Colon (tissue), 2 donors: ENCODE measurements around the gene ZFHX3.

Experiments
- FAIRE-seq: peaks from 2 replicates; lab custom pipeline; 2012; peaks lifted over from hg19 to GRCh38; lab: Jason Lieb, UNC
- donor health status: control.
- donor health status: control.

ZFHX3 gene

DNA sequence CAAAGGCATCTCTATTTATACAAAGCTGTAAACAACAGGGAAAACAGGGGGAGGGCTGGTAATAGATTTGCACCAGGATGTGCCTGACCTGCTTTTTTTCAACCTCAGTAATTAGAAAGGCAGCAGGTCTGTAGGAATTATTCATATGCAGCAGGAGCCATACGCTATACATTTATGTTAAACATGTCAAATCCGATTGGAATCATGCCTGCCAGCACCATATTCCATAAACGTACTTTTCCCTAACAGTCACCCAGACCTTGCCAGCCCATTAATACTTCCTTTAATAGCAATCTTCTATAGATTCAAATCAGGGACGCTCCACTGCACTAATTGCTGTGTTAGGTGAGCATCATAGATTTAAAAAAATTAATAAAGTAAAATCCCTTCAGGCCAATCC is 223.9 kb downstream of the ZFHX3 start:
- no peak for FAIRE-seq

DNA sequence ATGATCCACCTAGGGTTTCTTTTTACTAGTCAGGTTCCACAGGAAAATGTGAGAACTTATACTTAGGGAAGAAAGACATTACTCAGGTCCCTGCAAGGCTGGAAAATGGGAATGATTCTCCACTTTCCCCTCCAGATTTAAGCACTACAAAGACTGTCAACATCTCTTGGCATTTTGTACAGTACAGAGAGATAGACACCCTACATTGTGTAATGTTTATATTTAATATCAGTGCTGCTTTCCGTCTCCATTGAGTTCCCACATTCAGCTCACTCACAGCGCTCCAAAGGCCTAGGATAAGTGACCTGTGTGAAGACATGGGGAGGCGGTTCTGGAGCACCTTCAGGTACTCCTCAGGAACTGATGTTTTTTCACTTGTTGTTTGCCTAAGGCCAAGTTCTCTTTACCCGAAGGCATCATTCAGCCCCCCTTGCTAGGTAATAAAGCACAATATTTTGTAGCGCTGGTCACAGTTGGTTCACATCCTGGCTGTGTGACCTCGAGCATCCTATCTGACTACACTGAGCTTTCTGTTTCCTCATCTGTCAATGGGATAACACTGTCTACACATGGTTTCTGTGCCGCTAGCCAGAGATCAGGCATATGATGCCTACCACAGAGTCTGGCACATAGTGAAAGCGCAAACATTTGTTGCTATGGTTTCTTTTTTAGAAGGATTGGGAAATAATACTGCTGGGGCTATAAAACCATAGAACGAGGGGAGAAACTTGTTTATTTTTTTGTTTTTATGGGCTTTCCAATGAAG is 226.6 kb downstream of the ZFHX3 start:
- no peak for FAIRE-seq

DNA sequence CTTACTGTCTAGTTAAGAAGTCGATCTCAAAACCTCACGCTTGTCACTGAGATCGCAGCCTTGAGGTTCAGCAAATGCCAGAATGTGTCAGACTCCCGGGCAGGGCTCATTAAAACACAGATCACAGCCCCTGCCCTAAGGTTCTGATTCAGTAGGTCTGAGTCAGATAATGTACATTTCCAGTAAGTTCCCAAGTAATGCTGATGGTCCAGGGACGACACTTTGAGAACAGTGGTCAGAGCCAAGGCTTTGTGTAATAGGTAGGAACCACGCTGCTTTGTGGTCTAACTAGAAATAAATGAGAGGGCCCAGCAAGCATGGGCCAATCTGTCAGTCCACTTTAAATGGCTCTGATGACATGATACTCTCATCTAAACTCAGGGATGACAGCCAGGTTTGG is 228.6 kb downstream of the ZFHX3 start:
- no peak for FAIRE-seq

DNA sequence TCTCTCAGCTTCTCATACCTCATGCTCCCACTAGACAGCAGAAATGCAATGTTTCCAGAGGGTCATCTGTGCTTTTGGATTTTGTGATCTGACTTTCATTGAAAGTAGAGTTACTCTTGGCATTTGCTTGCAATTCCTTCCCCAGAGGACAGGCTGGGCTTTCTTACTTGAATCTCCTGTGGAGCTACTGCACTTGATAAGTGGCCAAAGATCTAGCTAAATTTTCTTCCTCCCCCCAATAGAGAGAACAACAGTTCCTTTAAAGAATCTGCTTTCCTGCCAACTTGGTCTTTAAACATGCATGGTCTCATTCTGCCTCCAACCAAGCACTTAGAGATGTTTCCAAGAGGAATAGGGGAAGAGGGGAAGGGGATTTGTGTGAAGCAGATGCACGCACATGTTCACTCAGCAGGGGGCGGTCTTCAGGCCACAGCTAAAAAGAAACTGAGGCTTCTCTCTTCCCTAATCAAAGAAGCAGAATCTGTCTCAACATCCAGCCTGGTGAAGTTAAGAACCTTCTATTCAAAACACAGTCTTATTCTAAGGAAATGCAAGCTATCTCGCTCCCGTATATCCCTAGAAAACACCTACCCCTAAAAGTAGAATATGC is 229.6 kb downstream of the ZFHX3 start:
- no peak for FAIRE-seq

DNA sequence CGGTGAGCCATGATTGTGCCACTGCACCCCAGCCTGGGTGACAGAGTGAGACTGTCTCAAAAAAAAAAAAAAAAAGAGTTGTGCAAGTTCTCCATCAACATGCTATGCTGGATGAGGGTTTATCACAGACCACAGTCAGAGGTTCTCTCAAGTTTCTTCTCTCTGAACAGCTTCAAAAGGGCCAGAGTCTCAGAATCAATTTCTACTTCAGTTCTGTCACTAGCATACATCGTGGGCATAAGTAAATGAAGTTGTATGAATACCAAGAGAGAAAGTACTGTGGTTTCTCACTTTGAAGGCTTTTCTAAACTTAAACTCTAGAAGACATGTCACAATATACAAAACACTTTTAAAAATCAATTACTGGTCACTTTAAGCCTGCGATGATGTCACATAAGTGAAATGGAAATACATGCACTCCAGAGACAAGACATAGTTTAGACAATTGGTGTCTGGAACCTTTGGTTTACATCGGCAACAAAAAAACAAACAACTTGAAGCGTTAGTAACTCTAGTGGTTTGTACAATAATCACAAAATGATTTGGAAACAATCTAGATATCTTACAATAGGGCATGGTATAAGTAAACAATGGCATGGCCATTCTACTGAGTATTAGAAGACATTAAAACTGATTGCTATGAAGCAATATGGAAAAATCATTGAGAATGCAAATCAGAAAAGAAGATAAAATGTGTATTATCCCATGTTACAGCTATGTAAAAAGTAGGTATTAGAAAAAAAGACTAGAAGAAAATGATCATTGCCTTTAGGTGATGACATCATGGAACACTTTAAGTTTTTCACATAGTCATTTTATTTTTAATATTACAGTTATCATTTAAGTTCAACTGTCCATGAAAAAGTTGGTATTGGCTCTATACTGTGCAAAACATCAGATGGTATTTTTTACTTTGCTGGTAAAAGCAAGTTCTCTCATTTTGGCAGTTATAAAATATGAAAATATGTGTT is 232.3 kb downstream of the ZFHX3 start:
- no peak for FAIRE-seq

DNA sequence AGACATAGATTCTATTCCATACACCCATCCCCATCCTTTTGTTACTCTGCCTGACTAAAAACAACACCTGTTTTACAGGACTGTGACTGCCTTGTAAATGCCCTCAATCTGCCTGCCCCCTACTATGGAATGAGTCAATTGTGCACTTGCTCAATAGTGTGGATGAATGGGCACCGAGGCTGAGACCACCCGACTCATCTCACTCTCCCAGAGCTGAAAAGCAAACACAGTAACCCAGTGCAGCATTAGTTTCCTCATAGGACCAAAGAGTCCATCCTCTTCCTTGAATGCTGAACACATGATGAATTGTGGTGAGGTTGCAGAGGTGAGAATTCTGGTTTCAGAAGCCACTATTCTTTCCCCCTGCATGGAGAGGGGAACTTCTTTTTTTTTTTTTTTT is 233.7 kb downstream of the ZFHX3 start:
- FAIRE-seq = no peak

DNA sequence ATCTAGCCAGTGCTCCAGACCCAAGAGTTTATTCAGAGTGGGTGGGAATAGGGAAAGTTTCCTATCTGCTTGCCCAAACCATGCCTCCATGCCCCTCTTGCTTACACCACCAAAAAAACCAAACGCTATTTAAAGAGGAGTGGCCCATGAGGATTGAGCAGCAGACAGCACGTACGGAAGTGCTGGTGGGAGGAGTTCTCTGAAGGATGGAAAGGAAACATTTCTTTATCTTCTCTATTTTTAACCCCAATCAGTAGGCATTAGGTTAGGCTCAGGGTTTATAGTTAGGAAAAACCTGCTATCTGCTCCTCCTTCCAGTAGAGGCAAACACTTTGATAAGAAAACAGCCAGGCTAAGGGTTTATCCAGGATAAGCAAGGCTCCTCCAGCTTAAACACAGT is 235.3 kb downstream of the ZFHX3 start:
- no peak for FAIRE-seq

DNA sequence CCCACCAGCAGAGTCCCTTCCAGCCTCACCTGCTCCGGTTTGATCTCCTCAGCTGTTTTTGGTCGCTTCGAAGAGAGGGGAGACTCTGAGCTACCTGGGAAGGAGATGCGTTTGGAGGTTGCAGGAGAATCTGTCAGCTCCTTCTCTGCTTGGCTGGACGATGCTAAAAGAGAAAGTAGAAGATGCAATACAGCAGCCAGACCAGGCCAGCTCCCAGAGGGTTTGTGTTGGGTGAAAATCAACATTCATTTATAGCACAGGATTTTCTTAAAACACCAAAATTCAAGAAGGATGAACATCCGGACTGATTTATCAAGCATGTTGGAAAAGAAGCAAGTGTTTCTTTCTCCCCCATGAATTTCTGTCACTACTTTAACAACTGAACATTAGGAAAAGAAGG is 236.1 kb downstream of the ZFHX3 start:
- FAIRE-seq = no peak

DNA sequence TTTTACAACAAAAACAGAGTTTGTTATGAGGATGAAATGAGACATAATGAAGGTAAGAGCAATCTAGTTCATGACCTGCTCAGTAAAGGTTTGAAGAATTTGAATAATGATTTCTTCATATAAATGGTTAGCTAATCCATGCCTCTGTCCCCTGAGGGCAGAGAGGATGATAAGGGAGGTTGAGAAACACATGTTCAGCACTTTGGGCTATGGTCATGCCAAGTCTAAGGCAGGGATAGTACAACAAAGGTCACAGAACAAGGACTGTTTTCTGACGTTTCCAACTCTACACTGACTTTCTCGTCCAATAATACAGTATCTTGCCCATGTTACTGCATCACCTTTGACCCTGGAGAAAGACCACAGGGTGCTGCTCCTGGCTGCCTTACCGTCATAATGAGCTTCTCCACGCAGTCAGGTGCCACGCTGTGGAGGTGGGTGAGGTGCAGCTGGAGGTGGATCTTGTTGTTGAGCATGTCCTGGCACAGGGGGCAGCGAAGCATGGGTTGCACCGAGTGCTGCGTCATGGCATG is 236.7 kb downstream of the ZFHX3 start:
- FAIRE-seq = no peak

DNA sequence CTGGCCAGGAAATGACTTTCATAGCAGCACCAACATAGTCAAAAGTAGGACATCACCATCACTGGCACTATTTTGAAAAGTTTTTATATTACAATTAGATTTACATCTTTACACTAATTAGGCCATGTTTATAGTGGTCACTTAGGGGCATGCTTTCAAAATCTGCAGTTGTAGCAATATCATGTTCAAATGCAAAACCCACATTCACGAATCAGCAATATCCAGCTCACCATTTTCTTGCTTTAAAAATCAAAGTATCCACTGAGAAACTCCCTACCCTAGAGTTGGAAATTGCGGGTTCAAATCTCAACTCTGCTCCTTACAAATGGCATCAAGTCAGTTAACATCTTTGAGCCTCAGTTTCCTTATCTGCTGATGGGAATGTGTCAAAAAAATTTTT is 237.4 kb downstream of the ZFHX3 start:
- no peak for FAIRE-seq

DNA sequence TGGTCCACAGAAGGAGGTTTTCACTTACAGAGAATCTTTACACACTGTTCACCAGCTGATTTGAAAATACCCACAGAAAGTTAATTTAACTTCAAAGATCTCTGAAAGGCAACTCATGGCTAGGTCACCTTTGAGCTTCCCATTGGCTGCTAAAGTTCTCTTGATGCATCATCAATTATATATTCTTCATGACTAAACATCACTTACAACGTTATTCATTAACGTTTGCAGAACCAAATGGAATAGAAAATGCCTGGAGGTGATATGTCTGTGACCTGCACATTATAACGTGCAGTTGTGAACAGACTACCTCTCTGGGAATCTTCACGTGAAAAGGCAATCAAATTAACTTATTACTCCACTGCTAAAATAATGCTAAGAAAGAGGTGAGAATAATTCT is 238.5 kb downstream of the ZFHX3 start:
- FAIRE-seq = no peak

DNA sequence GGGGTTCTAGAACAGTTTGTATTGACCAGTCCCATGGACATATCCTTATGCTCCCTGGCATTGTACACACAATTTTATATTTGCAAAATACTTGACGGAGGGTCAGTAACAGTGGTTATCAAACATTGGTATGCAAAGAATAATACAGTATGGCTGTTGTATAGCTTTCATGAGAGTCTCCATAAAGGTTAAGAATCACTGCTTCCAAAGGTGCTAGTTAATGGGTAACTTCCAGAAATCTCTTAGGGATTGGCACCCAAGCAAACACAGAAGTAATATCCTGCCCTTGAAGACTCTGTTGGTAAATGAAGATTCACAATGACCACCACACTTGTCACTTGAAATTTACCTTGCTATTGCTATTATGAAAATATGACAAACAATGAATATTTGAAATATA is 239.2 kb downstream of the ZFHX3 start:
- FAIRE-seq = no peak

DNA sequence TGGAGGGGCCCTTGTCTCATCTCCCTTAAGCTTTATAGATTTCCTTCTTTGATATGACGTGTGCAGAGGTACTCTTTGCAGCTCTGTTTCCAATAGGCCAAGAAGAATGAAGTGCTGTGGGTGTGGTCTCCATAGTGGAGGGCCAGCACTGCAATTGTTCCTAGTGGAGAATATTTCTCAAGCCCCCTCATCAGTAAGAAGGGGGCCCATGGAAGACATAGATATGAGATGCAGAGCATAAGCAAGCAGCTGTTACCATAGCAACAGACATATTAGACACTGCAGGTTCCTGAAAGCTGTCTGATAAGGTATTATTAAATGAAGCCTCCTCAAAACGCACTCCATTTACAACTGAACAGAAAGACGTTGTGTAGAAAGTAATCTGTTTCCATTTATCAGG is 240.7 kb downstream of the ZFHX3 start:
- no peak for FAIRE-seq

DNA sequence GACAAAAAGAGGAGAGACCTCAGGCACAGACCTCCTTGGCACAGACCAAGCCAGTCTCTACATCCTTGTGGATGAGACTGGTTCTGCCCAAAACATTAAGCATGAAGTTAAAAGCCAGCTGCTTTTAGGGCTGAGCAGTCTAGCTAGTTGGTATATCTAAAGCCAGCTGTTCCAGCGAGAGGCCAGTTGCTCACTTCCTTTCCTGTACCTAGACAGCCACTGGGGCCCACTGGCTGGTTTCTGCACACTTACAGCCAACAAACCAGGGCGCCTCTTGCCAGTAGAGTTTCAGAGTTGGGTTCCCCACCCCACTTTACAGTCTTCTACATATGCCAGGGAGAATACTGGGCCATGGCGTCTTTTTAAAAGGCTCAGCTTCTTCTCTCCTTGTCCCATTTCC is 242.4 kb downstream of the ZFHX3 start:
- no peak for FAIRE-seq

DNA sequence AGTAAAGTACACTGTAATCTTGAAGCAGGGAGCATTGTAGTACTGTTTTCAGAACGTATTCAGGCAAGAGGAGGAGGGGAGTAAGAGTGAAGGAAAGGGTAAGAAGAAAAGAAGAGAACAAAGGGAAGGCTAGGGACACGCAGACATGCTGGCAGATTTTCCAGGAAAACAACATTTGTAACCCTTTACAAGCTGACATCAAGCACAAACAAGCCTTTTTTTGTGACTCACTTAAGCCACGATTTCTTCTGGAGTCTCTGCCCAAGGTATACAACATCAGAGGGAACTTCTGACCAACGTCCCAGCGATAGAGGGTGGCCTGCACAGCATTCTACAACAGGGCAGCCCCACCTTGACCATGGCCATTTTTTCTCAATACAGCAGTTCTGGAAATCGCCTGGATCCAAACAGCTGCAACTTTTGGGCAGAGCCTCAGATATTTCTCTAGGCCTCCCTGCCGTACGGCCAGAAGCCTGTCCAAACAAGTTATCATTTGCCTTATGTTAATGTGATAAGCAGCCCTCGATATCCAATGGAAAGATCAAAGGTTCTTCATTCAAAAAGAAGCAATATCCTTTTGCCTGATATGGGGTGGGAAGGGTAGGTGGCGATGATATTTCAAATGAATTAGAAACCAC is 247.3 kb downstream of the ZFHX3 start:
- no peak for FAIRE-seq

DNA sequence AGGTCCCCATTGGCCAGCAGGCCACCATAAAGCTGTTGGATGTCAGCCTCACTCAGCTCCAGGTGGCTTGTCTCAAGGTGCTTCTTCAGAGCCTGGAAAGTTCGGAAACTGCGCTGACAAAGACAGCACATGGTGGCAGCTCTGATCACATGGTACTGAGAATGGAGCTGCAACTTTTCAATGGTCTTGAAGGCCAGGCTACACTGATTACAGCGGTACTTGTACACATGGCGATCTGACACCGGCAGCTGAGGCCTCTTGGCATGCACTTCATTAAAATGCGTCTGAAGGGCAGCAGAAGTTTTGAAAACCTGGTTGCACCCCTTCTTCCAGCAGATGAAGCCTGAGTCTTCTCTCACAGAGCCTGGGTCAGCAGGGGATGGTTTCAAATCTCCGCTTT is 249.7 kb downstream of the ZFHX3 start:
- no peak for FAIRE-seq

DNA sequence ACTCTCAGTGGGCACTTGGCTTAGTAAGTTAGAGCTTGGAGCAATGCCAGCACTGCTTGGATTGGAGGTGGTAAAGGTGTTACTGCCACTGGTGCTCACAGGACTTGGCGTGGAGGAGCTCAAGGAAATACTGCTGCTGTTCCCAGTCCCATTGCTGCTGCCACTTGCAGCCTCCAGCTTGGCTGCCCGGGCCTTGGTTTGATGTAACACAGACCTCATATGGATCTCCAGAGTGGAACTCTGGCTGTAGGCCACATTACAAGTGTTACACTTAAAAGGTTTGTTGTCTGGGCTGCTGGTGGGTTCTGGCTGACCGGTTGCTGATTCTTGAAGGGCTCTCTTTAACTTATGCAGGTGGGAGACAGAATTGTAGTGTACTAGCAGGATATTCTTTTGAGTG is 250.3 kb downstream of the ZFHX3 start:
- no peak for FAIRE-seq

DNA sequence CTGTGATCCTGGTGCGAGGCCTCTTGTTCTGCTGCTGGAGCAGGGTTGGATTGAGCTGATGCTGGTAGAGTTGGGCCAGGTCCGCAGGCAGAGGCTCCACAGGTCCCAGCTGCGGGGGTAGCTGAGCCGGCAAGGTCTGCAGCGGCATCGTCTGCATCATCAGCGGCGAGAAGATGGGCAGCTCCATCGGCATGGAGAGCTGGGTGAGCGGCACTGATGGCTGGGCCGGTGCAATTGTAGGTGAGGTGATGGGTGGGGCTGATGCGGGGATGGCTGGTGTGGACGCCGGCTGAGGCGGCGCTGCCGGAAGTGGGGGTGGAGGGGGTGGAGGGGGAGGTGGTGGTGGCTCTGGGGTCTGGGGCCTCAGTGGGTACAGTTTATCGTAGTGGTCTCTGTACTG is 251.7 kb downstream of the ZFHX3 start:
- FAIRE-seq = no peak

DNA sequence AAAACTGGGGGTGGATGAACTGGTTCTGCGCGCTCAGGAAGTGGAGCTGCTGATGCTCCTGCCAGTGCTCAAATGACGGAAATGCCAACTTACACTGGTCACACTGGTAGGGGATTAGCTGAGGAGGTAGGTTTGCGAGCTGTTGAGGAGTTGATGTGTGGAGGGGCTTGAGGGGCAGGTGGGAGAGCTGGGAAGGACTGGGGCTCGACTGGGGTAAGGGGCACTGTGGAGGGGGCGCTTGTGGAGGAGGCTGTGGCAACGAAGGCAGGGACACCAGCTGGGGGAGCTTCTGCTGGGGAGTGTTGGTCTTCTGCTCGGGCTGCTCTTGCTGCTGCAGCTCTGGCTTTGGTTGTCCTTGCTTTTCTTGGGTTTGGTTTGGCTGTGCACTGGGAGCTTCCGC is 252.9 kb downstream of the ZFHX3 start:
- no peak for FAIRE-seq

DNA sequence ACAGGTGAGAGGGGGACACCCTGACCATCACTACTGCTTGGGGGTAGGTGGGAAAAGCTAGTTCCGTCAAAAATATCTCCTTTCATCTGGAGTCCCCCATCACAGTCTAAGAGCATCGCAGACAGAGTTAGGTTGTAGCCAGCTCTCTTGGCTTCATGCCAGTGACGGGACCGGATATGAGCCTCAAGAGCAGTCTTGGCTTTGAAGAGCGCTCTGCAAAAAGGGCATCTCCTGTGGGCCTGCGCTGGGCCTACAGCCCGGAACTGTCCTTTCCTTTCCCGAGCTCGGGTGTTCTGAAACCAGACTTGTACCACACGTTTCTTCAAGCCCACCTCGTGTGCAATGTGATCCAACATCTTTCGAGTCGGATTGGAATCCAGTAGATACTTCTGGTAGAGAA is 253.6 kb downstream of the ZFHX3 start:
- FAIRE-seq = no peak

DNA sequence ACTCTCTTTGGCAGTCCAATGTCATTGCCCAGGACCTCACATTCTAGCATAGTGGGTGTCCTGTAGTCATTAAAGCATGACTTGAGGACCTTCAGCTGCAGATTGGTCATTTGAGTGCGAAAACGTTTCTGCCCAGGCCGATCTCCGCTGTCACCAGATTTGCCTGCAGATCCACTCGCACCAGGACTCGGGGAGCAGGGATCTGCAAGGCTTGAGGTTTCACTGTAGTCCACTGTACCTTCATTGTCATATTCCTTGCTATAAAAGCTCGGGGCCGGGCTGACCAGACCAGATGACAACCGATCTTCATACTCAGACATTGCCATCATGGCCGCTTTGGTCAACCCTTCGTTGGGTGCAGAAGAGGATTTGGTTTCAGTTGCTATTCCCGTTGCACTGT is 254.2 kb downstream of the ZFHX3 start:
- FAIRE-seq = no peak

DNA sequence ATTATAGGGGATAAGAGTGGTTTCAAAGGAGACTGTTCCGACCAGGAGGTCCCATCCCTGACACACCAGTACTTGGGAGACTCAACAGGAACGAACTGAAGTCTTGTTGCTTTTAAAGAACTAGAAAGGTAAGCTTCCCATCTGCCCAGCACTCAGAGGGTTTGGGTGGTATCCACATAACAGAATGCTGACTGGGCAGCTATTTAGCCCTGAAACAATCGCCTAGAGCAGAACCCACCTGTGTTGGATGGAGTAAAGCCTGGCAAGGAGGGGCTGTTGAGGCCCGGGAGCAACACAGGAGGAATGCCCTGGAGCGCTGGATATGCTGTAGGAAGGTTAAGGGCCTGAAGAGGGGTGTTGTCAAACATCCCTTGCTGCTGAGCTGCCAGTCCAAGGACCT is 254.9 kb downstream of the ZFHX3 start:
- no peak for FAIRE-seq
